Dendritic cell treated with granulocyte-macrophage colony-stimulating factor and Interleukin-4, amounts not matched to agents 40 ng/mL and 50 ng/mL, for 4 days (primary cell): Measurements from ENCODE around the gene THUMPD1.
"Not testable (repeated sequence)": the region's sequence is repeated elsewhere in the genome, so short reads cannot be mapped to it uniquely, and the experiment has no call there.

Experiments
- H3K27ac Mint-ChIP-seq: one replicate; pipeline ENCODE4 v1.8.0; 2022; ENCODE audit warnings: mild to moderate bottlenecking, mixed read lengths
- H3K27me3 Mint-ChIP-seq: one replicate; pipeline ENCODE4 v1.8.0; 2022; ENCODE audit warnings: mild to moderate bottlenecking, mixed read lengths
- H3K36me3 Mint-ChIP-seq: one replicate; pipeline ENCODE4 v1.8.0; 2022; ENCODE audit warnings: low read depth, mixed read lengths
- H3K4me1 Mint-ChIP-seq: one replicate; pipeline ENCODE4 v1.8.0; 2022; ENCODE audit warnings: low read depth, mixed read lengths
- H3K4me3 Mint-ChIP-seq: one replicate; pipeline ENCODE4 v1.8.0; 2022; ENCODE audit warnings: mild to moderate bottlenecking, moderate library complexity, mixed read lengths
- H3K9me3 Mint-ChIP-seq: one replicate; pipeline ENCODE4 v1.8.0; 2022; ENCODE audit warnings: mixed read lengths
- intact Hi-C: fragments of 100-400 bp; cut with micrococcal nuclease; formaldehyde crosslinking; loops from one replicate; pipeline ENCODE4 v1.15.0; 2022

Gene THUMPD1, protein sequence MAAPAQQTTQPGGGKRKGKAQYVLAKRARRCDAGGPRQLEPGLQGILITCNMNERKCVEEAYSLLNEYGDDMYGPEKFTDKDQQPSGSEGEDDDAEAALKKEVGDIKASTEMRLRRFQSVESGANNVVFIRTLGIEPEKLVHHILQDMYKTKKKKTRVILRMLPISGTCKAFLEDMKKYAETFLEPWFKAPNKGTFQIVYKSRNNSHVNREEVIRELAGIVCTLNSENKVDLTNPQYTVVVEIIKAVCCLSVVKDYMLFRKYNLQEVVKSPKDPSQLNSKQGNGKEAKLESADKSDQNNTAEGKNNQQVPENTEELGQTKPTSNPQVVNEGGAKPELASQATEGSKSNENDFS

DNA sequence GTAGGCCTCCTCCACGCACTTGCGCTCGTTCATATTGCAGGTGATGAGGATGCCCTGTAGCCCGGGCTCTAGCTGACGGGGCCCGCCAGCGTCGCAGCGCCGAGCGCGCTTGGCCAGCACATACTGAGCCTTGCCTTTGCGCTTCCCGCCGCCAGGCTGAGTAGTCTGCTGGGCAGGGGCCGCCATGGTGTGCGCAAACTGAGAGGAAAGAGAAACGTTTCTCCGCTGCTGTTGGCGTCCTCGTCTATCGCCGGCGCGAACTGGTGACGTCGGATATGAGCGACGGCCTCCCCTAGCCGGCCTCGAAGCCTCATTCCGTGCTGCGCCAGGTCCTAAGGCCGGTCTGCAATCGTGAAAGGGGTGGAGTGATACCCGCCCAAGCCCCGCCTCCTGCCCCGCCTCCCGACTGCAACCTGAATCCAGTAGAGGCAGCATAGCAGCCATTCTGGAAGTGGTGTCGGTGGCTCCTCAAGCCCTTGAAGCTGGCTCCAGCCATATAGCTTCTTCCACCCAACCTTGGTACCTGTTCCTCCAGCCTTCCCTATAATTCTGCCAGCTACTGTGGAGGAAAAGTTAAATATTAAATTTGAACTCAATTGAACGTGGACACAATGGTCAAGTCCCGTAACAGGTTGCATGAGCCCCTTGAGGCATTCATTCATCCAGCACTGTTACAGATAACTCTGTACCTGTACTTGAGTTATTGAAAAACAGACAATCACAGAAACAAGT, at the start of gene THUMPD1:
THUMPD1 (minus strand) TSS at position 265 of the 732 bp plus-strand sequence; CDS start at position 186, 79 bp downstream.
- intact Hi-C loops = no loop called here
- Mint-ChIP-seq H3K27me3 (no peaks in the 10 kb centered on the region), H3K36me3 (peaks cover 32% of the 10 kb centered on the region), H3K4me3 (peak within 1 kb of the TSS; percentile 94), H3K4me1 (peaks cover 27% of the 10 kb centered on the region), H3K27ac (peak within 1 kb of the TSS; percentile 94), H3K9me3 (peaks cover under 1% of the 10 kb centered on the region)

DNA sequence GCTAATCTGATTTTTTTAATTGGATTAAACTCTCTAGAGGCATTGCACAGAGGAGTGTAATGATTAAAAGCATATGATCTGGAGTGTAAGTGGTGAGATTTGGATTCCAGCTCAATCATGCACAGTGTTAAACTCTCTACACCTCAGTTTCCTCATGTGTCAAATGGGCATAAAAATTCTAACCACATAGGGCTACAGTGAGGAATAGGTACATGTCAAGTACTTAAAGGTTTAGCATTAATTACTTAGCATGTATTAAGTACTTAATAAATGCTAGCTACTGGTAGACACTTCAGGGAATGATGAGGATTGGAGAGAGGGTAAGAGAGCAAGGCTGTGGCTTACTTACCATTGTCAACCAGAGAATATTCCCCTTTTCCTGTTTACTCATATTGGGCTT, 47.5 kb upstream of the THUMPD1 start:
- intact Hi-C loops = no loop called here
- no peak overlapping the region for H3K4me3 Mint-ChIP-seq
- no peaks in the 10 kb centered on the region for H3K9me3 Mint-ChIP-seq
- no peaks in the 10 kb centered on the region for H3K4me1 Mint-ChIP-seq
- no peaks in the 10 kb centered on the region for H3K36me3 Mint-ChIP-seq
- no peak overlapping the region for H3K27ac Mint-ChIP-seq
- no peaks in the 10 kb centered on the region for H3K27me3 Mint-ChIP-seq

- no peak overlapping the region for H3K27ac Mint-ChIP-seq
- H3K4me1 Mint-ChIP-seq = peaks cover 12% of the 10 kb centered on the region
- H3K4me3 Mint-ChIP-seq = no peak overlapping the region
- H3K9me3 Mint-ChIP-seq = no peaks in the 10 kb centered on the region
- intact Hi-C loops = no loop called here
- H3K27me3 Mint-ChIP-seq = no peaks in the 10 kb centered on the region
- H3K36me3 Mint-ChIP-seq = no peaks in the 10 kb centered on the region
Observed at GRCh38 chr16:20784204-20784603, 42.6 kb upstream of the THUMPD1 start.

GRCh38 chr16:20782470-20782869, 40.9 kb upstream of the THUMPD1 start:
- peaks cover 12% of the 10 kb centered on the region for H3K4me1 Mint-ChIP-seq
- no peak overlapping the region for H3K27ac Mint-ChIP-seq
- no peaks in the 10 kb centered on the region for H3K9me3 Mint-ChIP-seq
- no peaks in the 10 kb centered on the region for H3K27me3 Mint-ChIP-seq
- no peak overlapping the region for H3K4me3 Mint-ChIP-seq
- intact Hi-C loops = no loop called here
- no peaks in the 10 kb centered on the region for H3K36me3 Mint-ChIP-seq

GRCh38 chr16:20781697-20782096, 40.1 kb upstream of the THUMPD1 start:
- Mint-ChIP-seq H3K9me3 (no peaks in the 10 kb centered on the region), H3K4me3 (no peak overlapping the region), H3K36me3 (no peaks in the 10 kb centered on the region), H3K27me3 (no peaks in the 10 kb centered on the region), H3K27ac (no peak overlapping the region), H3K4me1 (peaks cover 12% of the 10 kb centered on the region)
- intact Hi-C loops = no loop called here

GRCh38 chr16:20774703-20775362, 33.2 kb upstream of the THUMPD1 start:
- no peaks in the 10 kb centered on the region for H3K27me3 Mint-ChIP-seq
- H3K9me3 Mint-ChIP-seq = no peaks in the 10 kb centered on the region
- no peaks in the 10 kb centered on the region for H3K36me3 Mint-ChIP-seq
- H3K4me1 Mint-ChIP-seq = peaks cover 5% of the 10 kb centered on the region
- H3K27ac Mint-ChIP-seq = no peak overlapping the region
- H3K4me3 Mint-ChIP-seq = no peak overlapping the region
- intact Hi-C loops = no loop called here

- no peaks in the 10 kb centered on the region for H3K36me3 Mint-ChIP-seq
- no peak overlapping the region for H3K27ac Mint-ChIP-seq
- H3K27me3 Mint-ChIP-seq = no peaks in the 10 kb centered on the region
- H3K4me1 Mint-ChIP-seq = peaks cover 5% of the 10 kb centered on the region
- no peaks in the 10 kb centered on the region for H3K9me3 Mint-ChIP-seq
- intact Hi-C loops = no loop called here
- H3K4me3 Mint-ChIP-seq = no peak overlapping the region
Observed at GRCh38 chr16:20773679-20774078, 32.1 kb upstream of the THUMPD1 start.

GRCh38 chr16:20768818-20769217, 27.2 kb upstream of the THUMPD1 start:
- intact Hi-C loops = no loop called here
- Mint-ChIP-seq H3K27me3 (no peaks in the 10 kb centered on the region), H3K4me1 (peaks cover 13% of the 10 kb centered on the region), H3K27ac (no peak overlapping the region), H3K36me3 (no peaks in the 10 kb centered on the region), H3K9me3 (no peaks in the 10 kb centered on the region), H3K4me3 (no peak overlapping the region)

DNA sequence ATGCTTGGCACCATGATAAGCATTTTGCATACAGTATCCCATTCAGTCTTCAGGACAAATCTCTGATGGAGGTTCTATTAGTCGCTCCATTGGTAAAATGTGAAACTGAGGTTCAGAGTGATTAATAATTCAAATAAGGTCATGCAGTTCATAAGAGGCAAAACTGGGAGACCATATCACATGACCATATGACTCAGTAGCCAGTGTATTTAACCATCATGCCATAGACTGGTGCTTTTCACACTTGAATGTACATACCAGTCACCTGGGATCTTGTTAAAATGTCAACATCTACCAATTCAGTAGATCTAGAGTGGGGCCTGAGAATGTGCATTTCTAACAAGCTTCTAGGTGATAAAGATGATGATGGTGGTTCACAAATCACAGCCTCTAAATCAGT, 26.5 kb upstream of the THUMPD1 start:
- no peaks in the 10 kb centered on the region for H3K27me3 Mint-ChIP-seq
- H3K4me3 Mint-ChIP-seq = no peak overlapping the region
- no peaks in the 10 kb centered on the region for H3K9me3 Mint-ChIP-seq
- no peak overlapping the region for H3K27ac Mint-ChIP-seq
- peaks cover 20% of the 10 kb centered on the region for H3K4me1 Mint-ChIP-seq
- no peaks in the 10 kb centered on the region for H3K36me3 Mint-ChIP-seq
- intact Hi-C loops = no loop called here

DNA sequence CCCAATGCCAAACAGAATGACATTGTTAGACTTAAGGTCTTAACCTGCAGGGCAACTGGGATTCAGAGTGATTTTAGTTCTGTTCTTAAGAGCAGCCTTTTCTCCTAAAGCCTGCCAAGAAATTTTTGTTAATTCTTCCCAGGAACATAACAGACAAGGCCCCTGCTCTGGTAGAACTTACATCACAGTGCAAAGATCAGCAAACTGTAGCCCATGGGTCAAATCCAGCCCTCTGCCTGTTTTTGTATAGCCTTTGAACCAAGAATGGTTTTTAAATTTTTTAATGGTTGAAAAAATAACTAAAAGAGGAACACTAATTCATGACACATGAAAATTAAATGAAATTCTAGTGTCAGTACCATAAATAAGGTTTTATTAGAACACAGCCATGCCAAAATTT, 26.0 kb upstream of the THUMPD1 start:
- H3K9me3 Mint-ChIP-seq = no peaks in the 10 kb centered on the region
- H3K36me3 Mint-ChIP-seq = no peaks in the 10 kb centered on the region
- intact Hi-C loops = no loop called here
- H3K4me1 Mint-ChIP-seq = peaks cover 23% of the 10 kb centered on the region
- no peak overlapping the region for H3K4me3 Mint-ChIP-seq
- H3K27ac Mint-ChIP-seq = no peak overlapping the region
- H3K27me3 Mint-ChIP-seq = no peaks in the 10 kb centered on the region

DNA sequence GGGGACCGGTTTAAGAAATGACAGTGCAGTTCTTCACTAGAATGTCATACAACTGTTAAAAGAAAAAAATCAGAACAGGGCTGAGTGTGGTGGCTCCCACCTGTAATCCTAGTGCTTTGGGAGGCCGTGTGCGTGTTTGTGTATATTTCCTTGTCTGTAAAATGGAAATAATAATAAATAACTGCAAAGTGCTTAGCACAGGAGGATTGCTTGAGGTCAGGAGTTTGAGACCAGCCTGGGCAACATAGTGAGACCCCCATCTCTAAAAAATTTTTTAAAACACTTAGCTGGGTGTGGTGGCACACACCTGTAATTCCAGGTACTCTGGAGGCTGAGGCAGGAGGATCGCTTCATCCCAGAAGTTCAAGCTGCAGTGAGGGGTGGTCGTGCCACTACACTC, 24.7 kb upstream of the THUMPD1 start:
- H3K27me3 Mint-ChIP-seq = no peaks in the 10 kb centered on the region
- H3K27ac Mint-ChIP-seq = no peak overlapping the region
- no peak overlapping the region for H3K4me3 Mint-ChIP-seq
- H3K4me1 Mint-ChIP-seq = peaks cover 23% of the 10 kb centered on the region
- H3K36me3 Mint-ChIP-seq = no peaks in the 10 kb centered on the region
- intact Hi-C loops = no loop called here
- peaks cover 2% of the 10 kb centered on the region for H3K9me3 Mint-ChIP-seq

DNA sequence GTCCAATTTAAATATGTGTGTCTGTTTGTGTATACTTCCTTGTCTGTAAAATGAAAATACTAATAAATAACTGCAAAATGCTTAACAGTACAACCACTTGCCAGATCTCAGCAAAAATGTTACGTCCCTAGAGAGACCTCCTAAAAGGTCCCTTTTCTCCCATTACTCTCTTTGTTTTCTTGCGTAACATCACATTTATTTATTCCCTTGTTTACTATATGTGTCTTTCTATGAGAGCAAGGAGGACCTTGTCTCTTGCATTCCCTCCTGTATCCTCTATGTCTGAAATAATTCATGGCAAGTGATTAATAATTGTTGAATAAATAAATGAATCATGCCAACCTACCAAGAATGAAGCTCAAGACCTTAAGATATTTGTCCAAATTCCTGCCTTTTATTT, 24.1 kb upstream of the THUMPD1 start:
- intact Hi-C loops = no loop called here
- Mint-ChIP-seq H3K4me3 (no peak overlapping the region), H3K9me3 (peaks cover 7% of the 10 kb centered on the region), H3K36me3 (peaks cover 5% of the 10 kb centered on the region), H3K4me1 (peaks cover 25% of the 10 kb centered on the region), H3K27me3 (no peaks in the 10 kb centered on the region), H3K27ac (no peak overlapping the region)

- peaks cover 18% of the 10 kb centered on the region for H3K9me3 Mint-ChIP-seq
- H3K4me1 Mint-ChIP-seq = peaks cover 33% of the 10 kb centered on the region
- H3K36me3 Mint-ChIP-seq, intact Hi-C loops, H3K27me3 Mint-ChIP-seq, H3K4me3 Mint-ChIP-seq, H3K27ac Mint-ChIP-seq: not testable (repeated sequence)
Observed at GRCh38 chr16:20764448-20764847, 22.8 kb upstream of the THUMPD1 start.
